OCI-LY7 (cell line): ENCODE data around the gene POP5. TPM values are rescaled to one million over a fixed set of nuclear protein-coding genes. Genes with fewer than 3 reads are reported as not detected.

ENCODE experiments used
- BruUV-seq: library from RNA; stranded (reverse); fragments of 400-500 nt; replicated peaks from 2 replicates; lab custom pipeline; 2021; lab: Mats Ljungman, UMichigan
- CTCF ChIA-PET: fragments of 300-600 bp; sonication (Branson Sonifier 250); formaldehyde crosslinking; loops from one replicate; lab custom pipeline; 2022; ENCODE audit warnings: antibody characterized with exemption; ENCODE audit not compliant: unreplicated experiment; lab: Charles Lee
- POLR2A ChIA-PET: fragments of 300-600 bp; sonication (Branson Sonifier 250); formaldehyde crosslinking; loops from one replicate; lab custom pipeline; 2022; ENCODE audit warnings: antibody characterized with exemption; lab: Charles Lee
- DNase-seq: peaks from one replicate; pipeline ENCODE4 v3.0.0-alpha.2; 2015; ENCODE audit warnings: low spot score
- H2AFZ ChIP-seq: fragments of 200-600 bp; sonication (generic), shearing (Covaris generic); 2 replicates; pipeline ENCODE4 v1.6.1; 2014; ENCODE audit warnings: mild to moderate bottlenecking, antibody characterized with exemption, low read length, moderate library complexity
- H3K27ac ChIP-seq: fragments of 200-600 bp; sonication (generic); 2 replicates; pipeline ENCODE4 v1.5.1; 2014; ENCODE audit warnings: mixed run types, low read depth, mild to moderate bottlenecking, moderate library complexity, low read length, inconsistent platforms; ENCODE audit not compliant: poor library complexity, severe bottlenecking
- H3K36me3 ChIP-seq: fragments of 200-600 bp; sonication (generic); 2 replicates; pipeline ENCODE4 v1.6.1; 2014; ENCODE audit warnings: mild to moderate bottlenecking, antibody characterized with exemption, low read length, moderate library complexity, mixed read lengths; ENCODE audit not compliant: insufficient read depth
- H3K4me1 ChIP-seq: fragments of 200-600 bp; sonication (generic); 2 replicates; pipeline ENCODE4 v1.5.1; 2014; ENCODE audit warnings: mild to moderate bottlenecking, low read length; ENCODE audit not compliant: insufficient read depth, poor library complexity, severe bottlenecking
- H3K4me2 ChIP-seq: fragments of 200-600 bp; sonication (generic); 2 replicates; pipeline ENCODE4 v1.6.1; 2014; ENCODE audit warnings: mild to moderate bottlenecking, low read length
- H3K4me3 ChIP-seq: fragments of 200-600 bp; sonication (generic); 2 replicates; pipeline ENCODE4 v1.5.1; 2014; ENCODE audit warnings: mild to moderate bottlenecking, low read depth, low read length; ENCODE audit not compliant: poor library complexity, severe bottlenecking
- H3K79me2 ChIP-seq: fragments of 200-600 bp; sonication (generic); 2 replicates; pipeline ENCODE4 v1.6.1; 2016; ENCODE audit warnings: low read depth, mild to moderate bottlenecking, low read length, moderate library complexity, mixed read lengths; ENCODE audit not compliant: insufficient read depth
- H3K9me2 ChIP-seq: fragments of 200-600 bp; sonication (generic); 2 replicates; pipeline ENCODE4 v1.6.1; 2016; ENCODE audit warnings: mild to moderate bottlenecking, low read length, mixed read lengths; ENCODE audit not compliant: insufficient read depth
- H3K9me3 ChIP-seq: fragments of 200-600 bp; sonication (generic); 2 replicates; pipeline ENCODE4 v1.6.1; 2014; ENCODE audit warnings: mild to moderate bottlenecking, mixed run types, low read length, mixed read lengths
- H4K20me1 ChIP-seq: fragments of 200-600 bp; sonication (generic); 2 replicates; pipeline ENCODE4 v1.6.1; 2014; ENCODE audit warnings: mild to moderate bottlenecking, antibody characterized with exemption, low read length, moderate library complexity, mixed read lengths; ENCODE audit not compliant: insufficient read depth
- CTCF ChIP-seq: fragments of 200-600 bp; sonication (generic); conservative IDR thresholded peaks from 2 replicates; pipeline ENCODE4 v1.5.1; 2014; ENCODE audit warnings: mild to moderate bottlenecking, antibody characterized with exemption, low read length, moderate library complexity, mixed read lengths
- EZH2phosphoT487 ChIP-seq: fragments of 200-600 bp; sonication (generic); IDR thresholded peaks from 2 replicates; pipeline ENCODE4 v1.6.1; 2018; ENCODE audit warnings: low read depth, borderline replicate concordance, mild to moderate bottlenecking, mixed run types, antibody characterized with exemption, low read length, moderate library complexity, mixed read lengths
- intact Hi-C: fragments of 100-400 bp; cut with micrococcal nuclease; formaldehyde crosslinking; loops from one replicate; pipeline ENCODE4 v1.10.0; 2022; ENCODE audit not compliant: unreplicated experiment
- total RNA-seq, 2 experiments: library from RNA; depleted of rRNA in 1 of 2; stranded (reverse); fragments of >200 nt in 1 of 2; shearing (Covaris generic) in 1 of 2; gene quantifications; 2 replicates each; pipeline ENCODE4 v1.2.3, GENCODE V29; 2014 to 2022

The POP5 gene
- total RNA-seq, 2 experiments from 2014 or later = 61.8 to 65.8 TPM

- ChIA-PET POLR2A (interaction anchor here (0.6 to 1.7 kb wide), 3 partner anchors 33 to 1655 kb away, joined by 3 to 5 read pairs (median 3); no protein-coding TSS in a partner anchor), CTCF (no interaction called here)
- Histone ChIP-seq H3K9me2 (no peaks in the 10 kb centered on the region), H3K27ac (peak overlapping the region; percentile 65), H3K9me3 (no peaks in the 10 kb centered on the region; the same call in 1 of the 2 replicates), H3K4me3 (peak overlapping the region; percentile 89), H3K36me3 (peaks cover 57% of the 10 kb centered on the region), H3K4me1 (peaks cover 57% of the 10 kb centered on the region), H4K20me1 (peaks cover 37% of the 10 kb centered on the region), H2AFZ (no peak overlapping the region), H3K4me2 (peak overlapping the region; percentile 97), H3K79me2 (peaks cover 71% of the 10 kb centered on the region)
- no TSS peak for BruUV-seq
- TF ChIP-seq EZH2phosphoT487 (no peak), CTCF (no peak)
- intact Hi-C loops = loop anchor here (5.0 kb wide), 1 partner anchor 99 kb away; the partner anchor contains the start of gene COX6A1
- peak; percentile 33 for DNase-seq
Measured at GRCh38 chr12:120536064-120536791, 45.0 kb downstream of the POP5 start.

DNA sequence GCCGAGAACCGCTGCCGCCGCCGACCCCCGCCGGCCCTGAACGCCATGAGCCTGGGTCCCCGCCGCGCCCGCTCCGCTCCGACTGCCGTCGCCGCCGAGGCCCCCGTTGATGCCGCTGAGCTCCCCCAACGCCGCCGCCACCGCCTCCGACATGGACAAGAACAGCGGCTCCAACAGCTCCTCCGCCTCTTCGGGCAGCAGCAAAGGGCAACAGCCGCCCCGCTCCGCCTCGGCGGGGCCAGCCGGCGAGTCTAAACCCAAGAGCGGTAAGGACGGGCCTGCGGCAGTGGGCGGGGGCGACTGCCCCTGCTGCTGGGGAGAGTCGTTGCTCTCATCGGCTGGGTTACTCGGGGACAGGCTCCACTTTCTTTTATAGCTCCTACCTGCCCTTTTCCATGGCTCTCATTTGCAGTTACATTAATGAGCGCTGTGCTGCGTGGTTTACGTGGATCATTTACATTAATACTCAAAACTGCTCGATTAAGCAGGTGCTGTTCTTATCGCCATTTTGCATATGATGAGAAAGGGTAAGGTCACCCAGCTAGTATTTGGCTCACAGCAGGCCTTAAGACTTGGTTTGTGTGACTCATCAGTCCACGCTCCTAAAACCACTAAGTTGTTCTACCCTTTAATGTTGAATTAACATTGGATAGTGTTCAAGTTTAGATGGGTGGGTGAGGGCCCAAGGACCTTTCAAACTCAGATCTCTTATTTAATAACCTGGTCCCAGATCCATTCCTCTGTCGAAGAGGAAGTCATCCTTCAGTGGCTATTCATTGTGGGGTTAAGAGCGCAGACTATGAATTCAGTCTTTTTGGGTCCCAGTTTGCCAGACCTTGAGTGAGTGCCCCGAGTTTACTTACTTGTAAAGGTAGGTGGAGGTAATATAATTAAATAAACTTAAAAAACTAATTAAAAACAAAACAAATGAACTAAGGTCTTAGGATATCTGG, 46.2 kb downstream of the POP5 start:
- ChIA-PET POLR2A (interaction anchor here (0.6 to 1.7 kb wide), 7 partner anchors 12 to 414 kb away, joined by 3 to 4 read pairs (median 3); partner anchors contain the start of gene POP5), CTCF (interaction anchor here (0.5 to 0.6 kb wide), 2 partner anchors 395 to 709 kb away, joined by 3 read pairs; no protein-coding TSS in a partner anchor)
- peaks cover 37% of the 10 kb centered on the region for H4K20me1 ChIP-seq
- H3K4me3 ChIP-seq = peak overlapping the region; percentile 89
- H3K4me1 ChIP-seq = peaks cover 60% of the 10 kb centered on the region
- DNase-seq = peak; percentile 69
- H3K9me2 ChIP-seq = no peaks in the 10 kb centered on the region
- BruUV-seq = no TSS peak
- H3K27ac ChIP-seq = peak overlapping the region; percentile 65
- peaks cover 59% of the 10 kb centered on the region for H3K79me2 ChIP-seq
- H2AFZ ChIP-seq = peak overlapping the region; percentile 70; the same call in 1 of the 2 replicates
- H3K4me2 ChIP-seq = peak overlapping the region; percentile 97
- peaks cover 44% of the 10 kb centered on the region for H3K36me3 ChIP-seq
- no peaks in the 10 kb centered on the region; the same call in 1 of the 2 replicates for H3K9me3 ChIP-seq
- TF ChIP-seq CTCF (peak; percentile 17; the same call in 1 of the 2 replicates), EZH2phosphoT487 (no peak)
- intact Hi-C loops = loop anchor here (5.0 kb wide), 1 partner anchor 98 kb away; the partner anchor contains the start of gene COX6A1
